Trophoblast cell (in vitro differentiated cells and primary cell): Measurements from ENCODE around the gene KCNJ12.

Experiments used
- DNase-seq, 2 donors: peaks; one replicate each; pipeline ENCODE4 v3.0.0-alpha.2; 2016
- H2AFZ ChIP-seq: 2 replicates; pipeline ENCODE4 v1.6.1; 2013; ENCODE audit warnings: low read length, moderate library complexity, mild to moderate bottlenecking; ENCODE audit not compliant: insufficient read depth, poor library complexity
- H2AK5ac ChIP-seq: 2 replicates; pipeline ENCODE4 v1.6.1; 2013; ENCODE audit warnings: mild to moderate bottlenecking, low read length
- H2BK120ac ChIP-seq: 2 replicates; pipeline ENCODE4 v1.6.1; 2013; ENCODE audit warnings: low read length, mild to moderate bottlenecking, moderate library complexity; ENCODE audit not compliant: insufficient read depth, poor library complexity
- H2BK12ac ChIP-seq: 2 replicates; pipeline ENCODE4 v1.6.1; 2013; ENCODE audit warnings: mild to moderate bottlenecking, low read length, moderate library complexity
- H2BK5ac ChIP-seq: 2 replicates; pipeline ENCODE4 v1.6.1; 2013; ENCODE audit warnings: low read length, low read depth, moderate library complexity, mild to moderate bottlenecking; ENCODE audit not compliant: poor library complexity
- H3K14ac ChIP-seq: 2 replicates; pipeline ENCODE4 v1.6.1; 2013; ENCODE audit warnings: mild to moderate bottlenecking, low read length
- H3K18ac ChIP-seq: 2 replicates; pipeline ENCODE4 v1.6.1; 2013; ENCODE audit warnings: mild to moderate bottlenecking, low read length
- H3K23ac ChIP-seq: 2 replicates; pipeline ENCODE4 v1.6.1; 2013; ENCODE audit warnings: low read length
- H3K27ac ChIP-seq: 2 replicates; pipeline ENCODE4 v1.5.1; 2013; ENCODE audit warnings: low read depth, mild to moderate bottlenecking, inconsistent platforms, low read length, moderate library complexity
- H3K27me3 ChIP-seq: 2 replicates; pipeline ENCODE4 v1.6.1; 2013; ENCODE audit warnings: inconsistent platforms, mild to moderate bottlenecking, low read length, moderate library complexity; ENCODE audit not compliant: insufficient read depth
- H3K36me3 ChIP-seq, 2 experiments: 1 replicate in 1 of 2; 2 replicates in 1 of 2; pipeline ENCODE4 v1.6.1; 2013; ENCODE audit warnings: low read length in 2 of 2, mild to moderate bottlenecking in 2 of 2, moderate library complexity in 1 of 2; ENCODE audit not compliant: insufficient read depth in 2 of 2, control insufficient read depth in 1 of 2
- H3K4ac ChIP-seq: 2 replicates; pipeline ENCODE4 v1.6.1; 2013; ENCODE audit warnings: low read depth, mild to moderate bottlenecking, low read length, moderate library complexity
- H3K4me1 ChIP-seq, 2 experiments: 1 replicate in 1 of 2; 2 replicates in 1 of 2; pipeline ENCODE4 v1.6.1; 2013; ENCODE audit warnings: low read length in 2 of 2, mild to moderate bottlenecking in 2 of 2, moderate library complexity in 1 of 2; ENCODE audit not compliant: insufficient read depth in 2 of 2, control insufficient read depth in 1 of 2
- H3K4me2 ChIP-seq: 2 replicates; pipeline ENCODE4 v1.6.1; 2013; ENCODE audit warnings: inconsistent platforms, mild to moderate bottlenecking, low read length, moderate library complexity
- H3K4me3 ChIP-seq: 2 replicates; pipeline ENCODE4 v1.5.1; 2013; ENCODE audit warnings: mild to moderate bottlenecking, low read depth, low read length, inconsistent platforms
- H3K79me1 ChIP-seq: one replicate; pipeline ENCODE4 v1.6.1; 2013; ENCODE audit warnings: low read length
- H3K79me2 ChIP-seq: 2 replicates; pipeline ENCODE4 v1.6.1; 2013; ENCODE audit warnings: low read length, mild to moderate bottlenecking; ENCODE audit not compliant: control insufficient read depth, insufficient read depth, poor library complexity
- H3K9ac ChIP-seq: 2 replicates; pipeline ENCODE4 v1.6.1; 2013; ENCODE audit warnings: mild to moderate bottlenecking, low read length
- H3K9me3 ChIP-seq: 2 replicates; pipeline ENCODE4 v1.6.1; 2013; ENCODE audit warnings: low read depth, mild to moderate bottlenecking, control low read depth, inconsistent platforms, low read length; ENCODE audit not compliant: insufficient read depth
- H4K12ac ChIP-seq: 2 replicates; pipeline ENCODE4 v1.6.1; 2013; ENCODE audit warnings: low read depth, mild to moderate bottlenecking, low read length, moderate library complexity
- H4K8ac ChIP-seq: 2 replicates; pipeline ENCODE4 v1.6.1; 2013; ENCODE audit warnings: low read depth, mild to moderate bottlenecking, low read length, moderate library complexity
- H4K91ac ChIP-seq: one replicate; pipeline ENCODE4 v1.6.1; 2013; ENCODE audit warnings: low read depth, mild to moderate bottlenecking, low read length, moderate library complexity
- WGBS: extraction: QIAGEN DNeasy Blood & Tissue Kit; methylation state at CpG from one replicate; pipeline ENCODE4 v1.1.7; 2013; ENCODE audit warnings: missing lambda C conversion rate; ENCODE audit not compliant: insufficient read length, insufficient coverage; ENCODE audit errors: extremely low coverage; 5-methylcytosine and 5-hydroxymethylcytosine counted together

The KCNJ12 gene

DNA sequence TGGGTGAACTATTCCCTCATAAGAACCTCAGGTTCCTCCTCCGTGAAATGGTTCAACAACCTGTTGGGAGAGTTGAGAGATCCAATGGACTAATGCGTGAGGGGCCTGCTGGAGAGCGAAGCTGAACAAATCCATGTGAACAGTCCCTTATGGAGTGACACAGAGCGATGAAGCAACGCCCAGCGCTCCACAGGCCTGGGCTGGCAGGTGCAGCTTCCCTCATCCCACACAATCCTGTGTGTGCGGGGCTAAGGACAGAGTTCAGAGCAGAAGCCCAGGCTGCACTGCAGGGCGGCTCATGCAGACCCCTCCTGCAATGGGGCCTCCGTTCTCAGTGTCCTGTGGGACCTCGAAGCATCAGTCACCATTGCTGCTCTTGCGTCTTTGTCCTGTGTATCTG, 90.4 kb downstream of the KCNJ12 start:
- H3K4ac ChIP-seq: no peak overlapping the region
- no CpG with 5 or more reads among the region's 11 CpGs for WGBS
- no peak overlapping the region for H3K14ac ChIP-seq
- peaks cover 3% of the 10 kb centered on the region for H3K9me3 ChIP-seq
- no peak overlapping the region for H3K9ac ChIP-seq
- no peak overlapping the region for H2BK120ac ChIP-seq
- no peak overlapping the region for H2AK5ac ChIP-seq
- no peak overlapping the region for H4K91ac ChIP-seq
- no peak overlapping the region for H3K4me2 ChIP-seq
- H3K27ac ChIP-seq: no peak overlapping the region
- no peak overlapping the region for H3K18ac ChIP-seq
- no peak overlapping the region for H3K23ac ChIP-seq
- no peaks in the 10 kb centered on the region for H3K79me2 ChIP-seq
- H3K4me1 ChIP-seq: peaks cover 5% of the 10 kb centered on the region in 2 experiments
- H2BK12ac ChIP-seq: no peak overlapping the region
- H2AFZ ChIP-seq: no peak overlapping the region
- H2BK5ac ChIP-seq: no peak overlapping the region
- no peak overlapping the region for H3K4me3 ChIP-seq
- H4K12ac ChIP-seq: no peak overlapping the region
- peaks cover 16% of the 10 kb centered on the region for H3K27me3 ChIP-seq
- no peaks in the 10 kb centered on the region for H3K79me1 ChIP-seq
- DNase-seq: no peak
- H4K8ac ChIP-seq: no peak overlapping the region
- no peaks in the 10 kb centered on the region for H3K36me3 ChIP-seq

DNA sequence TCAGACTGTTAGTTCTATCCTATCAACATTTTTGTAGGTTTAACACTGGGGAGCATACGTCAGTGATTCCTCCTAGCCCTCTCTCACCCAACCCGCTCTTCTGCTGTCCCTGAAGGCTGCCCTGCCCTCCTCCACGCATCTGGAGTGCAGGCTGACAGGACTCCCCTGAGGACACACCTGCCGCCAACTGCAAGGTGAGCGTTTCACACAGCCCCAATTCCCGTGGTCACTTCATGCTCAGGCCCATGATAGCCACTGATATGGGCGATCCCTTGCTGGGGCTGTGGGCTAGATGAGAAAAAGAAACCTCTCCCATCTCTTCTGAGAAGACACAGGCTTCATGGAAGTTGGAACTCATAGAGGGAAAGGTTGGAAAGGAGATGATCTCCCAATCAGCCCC, 91.0 kb downstream of the KCNJ12 start:
- Histone ChIP-seq H2BK12ac (no peak overlapping the region), H3K23ac (no peak overlapping the region), H3K4me3 (no peak overlapping the region), H4K12ac (no peak overlapping the region), H2AFZ (no peak overlapping the region), H3K79me2 (no peaks in the 10 kb centered on the region), H2AK5ac (no peak overlapping the region), H3K27me3 (peaks cover 16% of the 10 kb centered on the region), H4K91ac (no peak overlapping the region), H2BK120ac (no peak overlapping the region), H3K36me3 (no peaks in the 10 kb centered on the region), H3K14ac (no peak overlapping the region), H2BK5ac (no peak overlapping the region), H4K8ac (no peak overlapping the region), H3K4me2 (no peak overlapping the region), H3K9ac (no peak overlapping the region), H3K27ac (no peak overlapping the region), H3K9me3 (peaks cover 3% of the 10 kb centered on the region), H3K18ac (no peak overlapping the region), H3K4me1 (peaks cover 5% of the 10 kb centered on the region in 2 experiments), H3K4ac (no peak overlapping the region), H3K79me1 (no peaks in the 10 kb centered on the region)
- no CpG with 5 or more reads among the region's 7 CpGs for WGBS
- DNase-seq: no peak

DNA sequence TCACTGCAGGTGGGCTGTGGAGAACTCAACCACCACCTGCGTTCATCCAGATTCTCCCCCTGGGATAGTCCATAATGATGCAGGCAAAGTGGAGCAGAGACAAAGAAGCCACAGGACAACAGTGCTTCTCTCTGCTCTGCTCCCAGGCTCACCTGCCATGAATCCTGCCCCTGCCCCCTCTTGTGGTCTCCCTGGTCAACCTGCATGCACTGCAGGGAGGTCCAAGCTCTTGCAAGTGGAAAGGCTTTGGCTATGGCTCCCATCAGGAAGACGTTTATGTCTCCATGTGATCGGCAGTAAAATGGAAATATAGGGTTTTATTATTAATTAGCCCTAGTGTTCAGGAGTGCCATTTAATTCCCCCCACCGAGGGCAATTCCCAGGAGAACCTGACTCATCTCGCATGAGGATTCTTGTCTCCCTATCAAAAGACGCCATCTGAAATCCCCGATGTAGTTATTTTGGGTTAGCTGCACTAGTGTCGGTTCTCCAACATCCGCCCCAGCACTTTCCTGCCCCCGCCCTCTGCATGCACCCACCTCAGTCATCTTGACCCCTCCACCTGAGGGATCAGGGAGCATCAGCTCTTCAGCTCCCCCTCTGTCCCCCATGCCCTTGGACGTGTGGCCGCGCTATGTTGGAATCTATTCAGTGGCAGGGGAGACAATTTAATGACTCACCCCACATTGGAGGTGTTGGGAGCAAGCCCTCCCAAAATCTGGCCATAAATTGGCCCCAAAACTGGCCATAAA, 91.8 kb downstream of the KCNJ12 start:
- Histone ChIP-seq H2BK120ac (no peak overlapping the region), H3K79me2 (no peaks in the 10 kb centered on the region), H3K4me3 (no peak overlapping the region), H4K8ac (no peak overlapping the region), H3K4me2 (no peak overlapping the region), H3K79me1 (no peaks in the 10 kb centered on the region), H3K9me3 (peaks cover 3% of the 10 kb centered on the region), H3K36me3 (no peaks in the 10 kb centered on the region), H3K9ac (no peak overlapping the region), H3K23ac (no peak overlapping the region), H3K27me3 (peaks cover 16% of the 10 kb centered on the region), H2BK12ac (no peak overlapping the region), H2BK5ac (no peak overlapping the region), H3K18ac (no peak overlapping the region), H3K27ac (no peak overlapping the region), H4K91ac (no peak overlapping the region), H2AFZ (no peak overlapping the region), H4K12ac (no peak overlapping the region), H3K14ac (no peak overlapping the region), H3K4ac (no peak overlapping the region), H2AK5ac (no peak overlapping the region), H3K4me1 (peaks cover 5% of the 10 kb centered on the region in 2 experiments)
- no peak for DNase-seq
- WGBS: no CpG with 5 or more reads among the region's 13 CpGs
